Gastroesophageal sphincter (tissue), 3 donors: ENCODE results near the gene ARHGAP6.

ENCODE experiments used
- EP300 ChIP-seq: sonication (generic); formaldehyde crosslinking; IDR thresholded peaks from one replicate; pipeline ENCODE4 v1.6.1; 2017; ENCODE audit warnings: antibody characterized with exemption, mild to moderate bottlenecking
- TF ChIP-seq, protein P1 (sequence below), 4 experiments: fragments of 200-600 bp in 2 of 4; fragments of 450-650 bp in 2 of 4; sonication (generic) in 1 of 4; IDR thresholded peaks; one replicate each; pipeline ENCODE4 v1.5.1; 2017 to 2019; ENCODE audit warnings: antibody characterized with exemption in 4 of 4, mild to moderate bottlenecking in 2 of 4, moderate library complexity in 2 of 4

DNA sequence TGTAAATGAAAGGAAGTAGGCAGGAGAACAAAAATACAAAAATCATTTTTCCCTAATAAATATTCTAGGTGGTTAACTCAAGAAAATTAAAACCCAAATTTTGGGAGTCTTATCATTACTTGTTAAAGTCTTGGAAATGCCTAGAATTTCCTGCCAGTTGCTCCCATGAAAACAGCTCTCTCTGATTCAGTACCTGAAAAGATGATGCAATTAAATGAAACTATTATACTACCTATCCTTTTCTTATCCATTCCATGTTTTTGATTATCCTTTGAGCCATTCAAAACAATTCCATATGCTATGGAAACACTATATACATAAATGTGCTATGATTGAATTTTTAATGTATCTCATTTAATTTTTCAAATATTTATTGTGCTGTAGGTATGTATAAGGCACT is 423.0 kb downstream of the ARHGAP6 start:
- TF ChIP-seq, protein P1, sequence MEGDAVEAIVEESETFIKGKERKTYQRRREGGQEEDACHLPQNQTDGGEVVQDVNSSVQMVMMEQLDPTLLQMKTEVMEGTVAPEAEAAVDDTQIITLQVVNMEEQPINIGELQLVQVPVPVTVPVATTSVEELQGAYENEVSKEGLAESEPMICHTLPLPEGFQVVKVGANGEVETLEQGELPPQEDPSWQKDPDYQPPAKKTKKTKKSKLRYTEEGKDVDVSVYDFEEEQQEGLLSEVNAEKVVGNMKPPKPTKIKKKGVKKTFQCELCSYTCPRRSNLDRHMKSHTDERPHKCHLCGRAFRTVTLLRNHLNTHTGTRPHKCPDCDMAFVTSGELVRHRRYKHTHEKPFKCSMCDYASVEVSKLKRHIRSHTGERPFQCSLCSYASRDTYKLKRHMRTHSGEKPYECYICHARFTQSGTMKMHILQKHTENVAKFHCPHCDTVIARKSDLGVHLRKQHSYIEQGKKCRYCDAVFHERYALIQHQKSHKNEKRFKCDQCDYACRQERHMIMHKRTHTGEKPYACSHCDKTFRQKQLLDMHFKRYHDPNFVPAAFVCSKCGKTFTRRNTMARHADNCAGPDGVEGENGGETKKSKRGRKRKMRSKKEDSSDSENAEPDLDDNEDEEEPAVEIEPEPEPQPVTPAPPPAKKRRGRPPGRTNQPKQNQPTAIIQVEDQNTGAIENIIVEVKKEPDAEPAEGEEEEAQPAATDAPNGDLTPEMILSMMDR (IDR thresholded peaks at IDR 0.05) = no peak
- no peak for TF ChIP-seq EP300
